HG03066 (cell line): ENCODE measurements around the gene FAM217B.

ENCODE experiments used
- ATAC-seq: cut with Tn5 transposase; IDR thresholded peaks from one replicate; pipeline ENCODE4 v1.9.1; 2021; ENCODE audit warnings: low read depth; ENCODE audit not compliant: unreplicated experiment

FAM217B gene

DNA sequence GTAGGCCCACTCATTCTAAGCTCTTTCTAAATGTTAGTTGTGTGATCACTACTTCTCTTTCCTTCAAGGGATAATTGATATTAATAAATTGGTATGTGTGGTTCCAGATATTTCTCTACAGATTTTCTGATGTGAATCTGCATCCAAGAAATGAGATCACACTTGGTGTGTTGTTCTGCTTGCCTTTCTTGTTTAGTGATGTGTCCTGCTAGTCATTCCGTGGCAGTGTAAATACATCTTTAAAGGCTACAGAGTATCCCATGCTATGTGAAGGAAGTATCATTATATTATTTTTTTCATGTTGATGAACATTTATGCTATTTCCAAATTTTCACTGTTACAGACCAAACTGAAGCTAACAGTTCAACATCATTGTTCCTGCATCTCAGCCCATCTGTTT, 31.2 kb downstream of the FAM217B start:
- ATAC-seq, result no peak

DNA sequence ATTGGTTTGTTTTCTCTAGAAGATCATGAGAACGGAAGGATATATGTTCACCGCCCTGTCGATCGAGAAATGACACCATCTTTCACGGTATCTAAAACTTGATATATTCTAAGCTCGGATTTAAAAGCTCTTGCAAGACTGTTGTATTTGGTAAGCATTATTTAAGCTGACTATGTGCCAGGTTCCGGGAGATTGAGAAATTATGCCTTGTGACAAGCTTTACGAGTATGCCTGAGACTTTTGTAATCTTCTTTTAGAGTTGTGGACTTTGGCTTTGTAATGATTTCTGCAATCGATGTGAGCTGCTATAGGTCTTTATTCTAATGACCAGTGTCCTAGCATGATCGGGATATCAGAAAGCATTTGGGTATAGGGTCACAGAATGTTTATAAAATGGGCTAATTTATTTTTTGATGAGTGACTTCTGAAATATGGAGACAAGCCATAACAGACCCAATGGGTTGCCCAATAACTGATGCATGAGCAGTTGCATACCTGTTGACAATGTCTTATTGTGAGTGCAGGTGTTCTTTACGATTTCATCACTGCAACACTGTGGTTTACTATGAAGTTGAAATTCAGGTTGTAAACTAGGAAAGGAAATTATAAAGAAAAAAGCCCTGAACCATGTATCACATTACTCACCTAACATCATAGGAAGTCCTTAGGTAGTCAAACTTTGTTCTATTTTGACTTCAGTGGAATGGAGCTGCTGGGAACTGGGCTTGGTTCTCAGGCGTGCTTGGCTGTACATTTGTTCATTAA, 32.0 kb downstream of the FAM217B start:
- no peak for ATAC-seq

- no peak for ATAC-seq
These were observed 36.1 kb downstream of the FAM217B start for GRCh38 chr20:59976156-59976782.

DNA sequence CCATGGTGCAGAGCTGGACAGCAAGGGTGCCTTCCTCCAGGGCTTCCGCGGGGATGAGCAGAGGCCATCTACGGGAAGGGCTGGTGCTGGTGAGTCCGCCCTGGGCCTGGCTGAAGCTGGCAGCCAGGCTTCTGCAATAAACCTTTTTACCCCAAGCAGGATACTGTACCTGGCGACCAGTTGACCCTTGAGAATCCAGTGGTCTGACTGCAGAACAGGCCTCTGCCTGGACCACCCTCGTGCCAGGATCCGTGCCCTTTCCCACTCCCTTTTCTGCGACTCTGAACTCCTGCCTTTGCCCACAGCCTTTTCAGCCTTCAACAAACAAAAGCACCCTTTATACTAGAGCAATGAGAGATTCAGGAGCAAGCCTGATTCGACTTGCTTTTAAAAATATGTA, 36.9 kb downstream of the FAM217B start:
- ATAC-seq, result no peak

GRCh38 chr20:59983076-59983475, 42.9 kb downstream of the FAM217B start:
- no peak for ATAC-seq

- no peak for ATAC-seq
These were observed 44.4 kb downstream of the FAM217B start for GRCh38 chr20:59984541-59984940.

DNA sequence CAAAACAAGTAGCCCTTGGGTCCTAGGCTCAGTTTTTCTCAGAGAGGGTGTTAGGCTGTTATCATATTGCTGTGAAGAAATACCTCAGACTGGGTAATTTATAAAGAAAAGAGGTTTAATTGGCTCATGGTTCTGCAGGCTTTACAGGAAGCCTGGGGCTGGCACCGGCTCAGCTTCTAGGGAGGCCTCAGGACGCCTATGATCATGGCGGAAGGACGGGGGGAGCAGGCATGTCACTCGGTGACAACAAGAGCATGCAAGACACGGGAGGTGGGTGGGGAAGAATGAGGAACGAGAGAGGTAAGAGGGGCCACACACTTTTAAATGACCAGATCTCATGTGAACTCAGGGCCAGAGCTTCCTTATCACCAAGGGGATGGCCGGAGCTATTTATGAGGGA, 45.0 kb downstream of the FAM217B start:
- ATAC-seq, result no peak

- no peak for ATAC-seq
These were observed 45.7 kb downstream of the FAM217B start for GRCh38 chr20:59985864-59986263.

DNA sequence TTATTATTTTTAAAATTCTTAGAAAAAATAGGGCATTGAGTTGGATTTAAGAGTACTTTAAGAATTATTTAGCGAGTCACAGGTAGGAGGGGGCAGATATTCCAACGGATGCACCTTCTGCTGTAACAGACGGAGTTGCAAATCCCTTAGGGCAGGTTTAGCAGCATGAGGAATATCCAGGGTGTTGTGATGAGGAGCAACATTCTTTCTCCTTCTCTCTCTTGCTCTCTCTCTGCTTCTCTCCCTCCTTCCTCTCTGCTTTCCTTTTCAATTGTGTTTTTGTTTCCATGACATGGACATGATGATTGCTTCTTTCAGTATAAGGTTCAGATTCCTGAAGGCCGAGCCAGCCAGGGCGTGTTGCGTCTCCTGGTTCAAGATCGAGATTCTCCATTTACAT, 46.9 kb downstream of the FAM217B start:
- ATAC-seq, result no peak

DNA sequence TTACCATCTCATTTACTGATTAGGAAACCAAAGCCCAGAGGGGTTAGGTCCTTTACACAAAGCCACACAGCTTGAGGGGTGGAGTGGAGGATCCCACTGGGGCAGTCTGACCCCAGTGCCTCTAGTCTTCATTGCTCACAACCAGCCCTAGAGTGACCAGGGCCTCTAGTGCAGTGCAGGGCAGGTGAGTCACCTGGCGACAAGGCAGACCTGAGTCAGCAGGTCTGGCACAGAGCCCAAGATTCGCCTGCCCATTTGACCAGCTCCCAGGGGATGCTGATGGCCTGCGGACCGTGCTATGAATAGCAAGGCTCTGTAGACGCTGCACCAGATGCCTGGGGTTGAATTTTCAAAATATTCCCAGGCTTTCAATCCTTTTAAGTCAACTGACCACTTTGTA, 48.0 kb downstream of the FAM217B start:
- ATAC-seq, result no peak

DNA sequence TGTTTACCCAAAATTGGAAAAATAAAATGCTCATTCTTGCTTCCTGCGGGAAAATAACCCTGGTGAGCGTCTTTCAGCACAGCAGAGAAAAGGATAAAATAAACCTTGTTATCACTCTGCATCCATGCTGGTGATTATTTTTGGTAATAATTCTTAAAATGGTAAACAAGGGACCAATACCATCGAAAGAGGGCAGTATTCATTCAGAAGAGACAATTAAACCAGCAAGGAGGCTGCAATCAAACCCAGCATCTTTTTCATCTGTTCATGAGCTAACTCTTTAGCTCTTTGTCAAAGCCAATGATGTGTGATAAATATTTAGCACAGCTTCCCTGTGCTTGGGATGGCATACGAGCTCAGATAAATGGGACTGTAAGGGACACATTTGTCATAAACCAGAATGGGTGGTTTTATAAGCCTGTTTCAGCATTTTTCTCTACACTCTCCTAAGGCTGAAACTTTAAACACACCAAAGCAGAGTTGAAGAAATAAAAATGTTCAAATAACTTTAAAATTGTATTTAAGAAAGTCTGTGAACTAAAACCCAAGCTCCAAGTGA, 52.4 kb downstream of the FAM217B start:
- no peak for ATAC-seq

- no peak for ATAC-seq
These were observed 53.7 kb downstream of the FAM217B start for GRCh38 chr20:59993736-59994430.

- no peak for ATAC-seq
These were observed 54.5 kb downstream of the FAM217B start for GRCh38 chr20:59994697-59995122.

DNA sequence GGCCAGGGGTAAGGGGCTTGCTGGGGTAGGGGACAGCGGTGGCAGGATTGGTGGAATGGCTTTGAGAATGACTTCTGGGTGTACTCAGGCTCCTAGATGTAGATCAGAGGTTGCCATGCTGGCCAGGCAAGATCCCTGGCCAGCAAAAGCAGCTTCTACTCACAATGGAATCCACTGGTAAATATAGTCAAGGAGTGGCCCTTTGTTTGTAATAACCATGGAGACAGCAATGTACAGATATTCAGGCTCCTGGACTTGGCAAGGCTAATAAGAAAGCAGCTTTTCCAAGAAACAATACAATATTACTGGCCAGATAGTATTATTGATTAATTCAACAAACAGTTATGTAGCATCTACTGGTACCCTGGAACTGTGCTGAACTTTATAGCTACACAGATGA, 55.9 kb downstream of the FAM217B start:
- no peak for ATAC-seq

- no peak for ATAC-seq
These were observed 57.7 kb downstream of the FAM217B start for GRCh38 chr20:59997896-59998295.
